B cell (primary cell): ENCODE data around the gene NCAPG.

Experiments
- CTCF ChIP-seq: fragments of 200-600 bp; IDR thresholded peaks from one replicate; pipeline ENCODE4 v1.8.0; 2022; ENCODE audit warnings: antibody characterized with exemption, mild to moderate bottlenecking
- EZH2 ChIP-seq: IDR thresholded peaks from 2 replicates; pipeline ENCODE4 v1.6.1; 2012; ENCODE audit warnings: borderline replicate concordance, low read depth, mild to moderate bottlenecking, moderate library complexity, low read length; ENCODE audit not compliant: insufficient read depth, poor library complexity, severe bottlenecking

DNA sequence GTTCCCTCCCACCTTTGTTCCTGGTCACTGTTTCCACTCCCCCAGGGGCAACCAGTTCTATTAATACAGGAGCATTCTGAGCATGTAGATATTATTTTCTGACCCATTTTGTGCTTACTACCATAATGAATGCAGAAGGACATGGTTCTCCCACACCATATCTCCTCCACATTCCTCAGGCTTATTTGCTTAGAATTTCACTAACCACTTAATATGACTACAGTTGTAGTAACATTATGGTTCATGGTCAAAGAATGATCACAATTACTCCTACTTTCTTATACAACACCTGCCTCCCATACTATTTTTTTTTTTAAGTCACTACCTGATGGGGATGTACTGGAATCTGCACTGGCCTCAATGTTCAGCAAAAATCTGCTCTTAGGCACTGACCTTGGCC, 21.8 kb upstream of the NCAPG start:
- no peak for TF ChIP-seq CTCF
- no peak for TF ChIP-seq EZH2
